CD14-positive monocyte (primary cell): ENCODE measurements around the gene SPRN. TPM values are rescaled to one million over a fixed set of nuclear protein-coding genes. Genes with fewer than 3 reads are reported as not detected.
"Not testable (repeated sequence)": the region's sequence is repeated elsewhere in the genome, so short reads cannot be mapped to it uniquely, and the experiment has no call there.

Experiments
- DNase-seq, 3 donors: peaks; one replicate each; pipeline ENCODE4 v3.0.0-alpha.2; 2011 to 2022
- H2AFZ ChIP-seq: 2 replicates; pipeline ENCODE4 v1.6.0; 2012; ENCODE audit warnings: mild to moderate bottlenecking, low read depth, low read length, inconsistent platforms; ENCODE audit not compliant: insufficient read depth, poor library complexity, severe bottlenecking
- H3K27ac ChIP-seq, 2 donors: 1 replicate in 1 of 2; 2 replicates in 1 of 2; pipeline ENCODE4 v1.5.1; 2012 to 2013; ENCODE audit warnings: low read length in 2 of 2, control low read depth in 1 of 2, inconsistent platforms in 1 of 2, low read depth in 1 of 2, mild to moderate bottlenecking in 1 of 2
- H3K27me3 ChIP-seq, 2 donors: one replicate each; pipeline versions ENCODE4 v1.6.0 to v1.6.1; 2011 to 2013; ENCODE audit warnings: low read length in 2 of 2; ENCODE audit not compliant: control insufficient read depth in 2 of 2, insufficient read depth in 2 of 2
- H3K36me3 ChIP-seq, 2 donors: replicated peaks in 1 of 2; 1 replicate in 1 of 2; 2 replicates in 1 of 2; pipeline versions ENCODE4 v1.5.1 to v1.6.1; 2012 to 2013; ENCODE audit warnings: low read length in 2 of 2, control low read depth in 1 of 2, inconsistent platforms in 1 of 2, mild to moderate bottlenecking in 1 of 2; ENCODE audit not compliant: insufficient read depth in 2 of 2, control insufficient read depth in 1 of 2
- H3K4me1 ChIP-seq, 2 donors: 1 replicate in 1 of 2; 2 replicates in 1 of 2; pipeline versions ENCODE4 v1.5.1 to v1.6.1; 2012 to 2013; ENCODE audit warnings: low read length in 2 of 2, control low read depth in 1 of 2, inconsistent platforms in 1 of 2, mild to moderate bottlenecking in 1 of 2, moderate library complexity in 1 of 2; ENCODE audit not compliant: insufficient read depth in 2 of 2, control insufficient read depth in 1 of 2
- H3K4me2 ChIP-seq: replicated peaks from 2 replicates; pipeline ENCODE3; 2012; ENCODE audit warnings: low read length, moderate library complexity, mild to moderate bottlenecking; ENCODE audit not compliant: poor library complexity, severe bottlenecking; ENCODE audit errors: extremely low read depth
- H3K4me3 ChIP-seq, 3 experiments: fragments of 200-600 bp in 1 of 3; sonication (generic) in 1 of 3; replicated peaks in 1 of 3; 1 replicate in 2 of 3; 2 replicates in 1 of 3; pipeline ENCODE4 v1.5.1; 2011 to 2013; ENCODE audit warnings: low read length in 3 of 3, mild to moderate bottlenecking in 3 of 3, control low read depth in 2 of 3, low read depth in 2 of 3, inconsistent platforms in 1 of 3, moderate library complexity in 1 of 3
- H3K79me2 ChIP-seq: 2 replicates; pipeline ENCODE4 v1.6.0; 2012; ENCODE audit warnings: mild to moderate bottlenecking, control low read depth, inconsistent platforms, low read length, moderate library complexity; ENCODE audit not compliant: insufficient read depth
- H3K9ac ChIP-seq: 2 replicates; pipeline ENCODE4 v1.6.0; 2017; ENCODE audit warnings: low read length, mild to moderate bottlenecking; ENCODE audit not compliant: insufficient read depth, poor library complexity, severe bottlenecking
- H3K9me3 ChIP-seq, 2 donors: replicated peaks in 1 of 2; 1 replicate in 1 of 2; 2 replicates in 1 of 2; pipeline versions ENCODE4 v1.5.1 to v1.6.1; 2012 to 2013; ENCODE audit warnings: low read length in 2 of 2, control low read depth in 1 of 2; ENCODE audit not compliant: control insufficient read depth in 1 of 2, insufficient read depth in 1 of 2
- H4K20me1 ChIP-seq: 2 replicates; pipeline ENCODE4 v1.6.0; 2012; ENCODE audit warnings: mild to moderate bottlenecking, low read length, control low read depth, moderate library complexity; ENCODE audit not compliant: insufficient read depth
- H3K27ac Mint-ChIP-seq, 7 donors: one replicate each; pipeline ENCODE4 v1.8.0; 2020; ENCODE audit warnings: mild to moderate bottlenecking in 7 of 7, mixed read lengths in 7 of 7, moderate library complexity in 6 of 7, inconsistent platforms in 2 of 7
- H3K27me3 Mint-ChIP-seq, 3 donors: one replicate each; pipeline ENCODE4 v1.8.0; 2021 to 2022; ENCODE audit warnings: low read depth in 3 of 3, mild to moderate bottlenecking in 3 of 3, mixed read lengths in 3 of 3, moderate library complexity in 3 of 3, inconsistent platforms in 1 of 3
- H3K36me3 Mint-ChIP-seq, 2 donors: one replicate each; pipeline ENCODE4 v1.8.0; 2020; ENCODE audit warnings: mixed read lengths in 2 of 2, inconsistent platforms in 1 of 2, mild to moderate bottlenecking in 1 of 2
- H3K4me1 Mint-ChIP-seq: one replicate; pipeline ENCODE4 v1.8.0; 2020; ENCODE audit warnings: mild to moderate bottlenecking, mixed read lengths
- H3K4me3 Mint-ChIP-seq, 2 donors: one replicate each; pipeline ENCODE4 v1.8.0; 2020; ENCODE audit warnings: mild to moderate bottlenecking in 2 of 2, mixed read lengths in 2 of 2, moderate library complexity in 1 of 2
- H3K9me3 Mint-ChIP-seq, 7 donors: one replicate each; pipeline ENCODE4 v1.8.0; 2020 to 2022; ENCODE audit warnings: mixed read lengths in 7 of 7, mild to moderate bottlenecking in 6 of 7, moderate library complexity in 6 of 7, inconsistent platforms in 2 of 7
- WGBS: methylation state at CpG from one replicate; pipeline ENCODE4 v1.1.5; 2013; ENCODE audit warnings: missing lambda C conversion rate; ENCODE audit not compliant: insufficient coverage; 5-methylcytosine and 5-hydroxymethylcytosine counted together
- intact Hi-C, 2 donors: fragments of 100-400 bp; cut with micrococcal nuclease; formaldehyde crosslinking; loops; one replicate each; pipeline versions ENCODE4 v1.15.0 to v1.15.1; 2023
- polyA plus RNA-seq, 3 donors: library from polyadenylated mRNA; depleted of rRNA in 1 of 3; unstranded in 2 of 3; stranded (reverse) in 1 of 3; fragments of 300-500 nt in 2 of 3; fragments of >200 nt in 1 of 3; fragmentation: Illumina TruSeq in 2 of 3; gene quantifications; 1 replicate in 2 of 3; 2 replicates in 1 of 3; pipeline ENCODE4 v1.2.3, GENCODE V29; 2012 to 2021
- TF ChIP-seq, protein P1 (sequence below): fragments of 200-600 bp; IDR thresholded peaks from one replicate; pipeline ENCODE4 v1.8.0; 2022; ENCODE audit warnings: antibody characterized with exemption, mild to moderate bottlenecking

Gene SPRN
- polyA plus RNA-seq, 3 donors, result not detected

GRCh38 chr10:133438711-133439273 lies 14.4 kb upstream of the SPRN start:
- H3K9ac ChIP-seq, result no peak overlapping the region
- H3K9me3 Mint-ChIP-seq, result peaks cover 0 to 4% (median 0%) of the 10 kb centered on the region in 7 donors
- 77% methylated on average over 8 of the region's 11 CpGs for WGBS

GRCh38 chr10:133432789-133433188 lies 8.4 kb upstream of the SPRN start:
- H3K4me3 ChIP-seq, H4K20me1 ChIP-seq, H3K27me3 ChIP-seq, H3K4me1 Mint-ChIP-seq, H3K27ac ChIP-seq, H3K36me3 Mint-ChIP-seq, H2AFZ ChIP-seq, H3K4me3 Mint-ChIP-seq, intact Hi-C loops, H3K4me2 ChIP-seq, H3K4me1 ChIP-seq, H3K79me2 ChIP-seq, H3K9me3 ChIP-seq, H3K9ac ChIP-seq, DNase-seq, H3K27ac Mint-ChIP-seq, H3K36me3 ChIP-seq: not testable (repeated sequence)
- WGBS, result no CpG with 5 or more reads among the region's 25 CpGs
- Mint-ChIP-seq H3K27me3 (peaks cover 13 to 19% (median 17%) of the 10 kb centered on the region in 3 donors), H3K9me3 (peaks cover 0 to 14% (median 11%) of the 10 kb centered on the region in 7 donors)

More at GRCh38 chr10:133438711-133439273, 14.4 kb upstream of the SPRN start:
- H3K9me3 ChIP-seq, result no peaks in the 10 kb centered on the region
- no peak overlapping the region for H3K4me3 ChIP-seq
- H3K79me2 ChIP-seq, result no peaks in the 10 kb centered on the region
- Mint-ChIP-seq H3K27ac (no peak overlapping the region), H3K36me3 (no peaks in the 10 kb centered on the region), H3K27me3 (peaks cover 5 to 17% (median 11%) of the 10 kb centered on the region in 3 donors), H3K4me3 (no peak overlapping the region), H3K4me1 (peaks cover 14% of the 10 kb centered on the region)
- no peaks in the 10 kb centered on the region for H4K20me1 ChIP-seq
- TF ChIP-seq, protein P1, sequence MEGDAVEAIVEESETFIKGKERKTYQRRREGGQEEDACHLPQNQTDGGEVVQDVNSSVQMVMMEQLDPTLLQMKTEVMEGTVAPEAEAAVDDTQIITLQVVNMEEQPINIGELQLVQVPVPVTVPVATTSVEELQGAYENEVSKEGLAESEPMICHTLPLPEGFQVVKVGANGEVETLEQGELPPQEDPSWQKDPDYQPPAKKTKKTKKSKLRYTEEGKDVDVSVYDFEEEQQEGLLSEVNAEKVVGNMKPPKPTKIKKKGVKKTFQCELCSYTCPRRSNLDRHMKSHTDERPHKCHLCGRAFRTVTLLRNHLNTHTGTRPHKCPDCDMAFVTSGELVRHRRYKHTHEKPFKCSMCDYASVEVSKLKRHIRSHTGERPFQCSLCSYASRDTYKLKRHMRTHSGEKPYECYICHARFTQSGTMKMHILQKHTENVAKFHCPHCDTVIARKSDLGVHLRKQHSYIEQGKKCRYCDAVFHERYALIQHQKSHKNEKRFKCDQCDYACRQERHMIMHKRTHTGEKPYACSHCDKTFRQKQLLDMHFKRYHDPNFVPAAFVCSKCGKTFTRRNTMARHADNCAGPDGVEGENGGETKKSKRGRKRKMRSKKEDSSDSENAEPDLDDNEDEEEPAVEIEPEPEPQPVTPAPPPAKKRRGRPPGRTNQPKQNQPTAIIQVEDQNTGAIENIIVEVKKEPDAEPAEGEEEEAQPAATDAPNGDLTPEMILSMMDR, result peak; percentile 38
- H3K27me3 ChIP-seq, result no peaks in the 10 kb centered on the region
- no peaks in the 10 kb centered on the region for H3K36me3 ChIP-seq
- DNase-seq, result peak in 2 of 3 donors; percentile 2 to 8
- H3K27ac ChIP-seq, result no peak overlapping the region
- no peak overlapping the region for H3K4me2 ChIP-seq
- peaks cover 8 to 13% of the 10 kb centered on the region in 2 donors for H3K4me1 ChIP-seq
- intact Hi-C loops, result no loop called here
- H2AFZ ChIP-seq, result no peak overlapping the region

- peaks cover 0 to 14% (median 11%) of the 10 kb centered on the region in 7 donors for H3K9me3 Mint-ChIP-seq
- H3K4me2 ChIP-seq, intact Hi-C loops, DNase-seq, H3K9ac ChIP-seq, H3K4me3 ChIP-seq, H3K79me2 ChIP-seq, H3K9me3 ChIP-seq, H3K4me1 Mint-ChIP-seq, H3K36me3 ChIP-seq, H3K4me1 ChIP-seq, H3K36me3 Mint-ChIP-seq, H4K20me1 ChIP-seq, H3K27me3 ChIP-seq, H2AFZ ChIP-seq, H3K27ac Mint-ChIP-seq, H3K27ac ChIP-seq, H3K4me3 Mint-ChIP-seq: not testable (repeated sequence)
- no CpG with 5 or more reads among the region's 9 CpGs for WGBS
- H3K27me3 Mint-ChIP-seq, result peaks cover 13 to 17% (median 13%) of the 10 kb centered on the region in 3 donors
These were observed 7.6 kb upstream of the SPRN start for GRCh38 chr10:133431888-133432613.

DNA sequence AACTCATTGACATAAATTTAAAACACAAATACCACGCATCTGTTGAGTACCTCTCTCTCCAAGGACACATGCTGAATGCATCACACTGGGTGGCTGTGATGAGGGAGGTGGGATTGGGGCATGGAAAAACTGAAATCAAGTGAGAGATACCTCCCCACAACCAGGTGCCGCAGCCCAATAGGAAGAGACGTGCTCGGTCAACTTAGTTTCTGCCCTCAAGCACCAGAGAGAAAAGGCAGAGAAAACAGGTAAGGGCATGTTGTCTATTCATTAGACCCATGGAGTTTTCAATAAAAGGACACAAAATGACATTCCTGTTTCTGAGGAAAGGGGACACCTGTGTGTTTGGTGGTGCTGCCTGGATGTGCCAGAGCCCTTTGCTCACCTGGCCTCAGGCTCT lies 5.1 kb upstream of the SPRN start:
- H3K4me1 ChIP-seq, H3K27me3 ChIP-seq, H3K4me3 ChIP-seq, H3K4me2 ChIP-seq, H2AFZ ChIP-seq, H3K36me3 ChIP-seq, DNase-seq, H3K79me2 ChIP-seq, H3K9me3 ChIP-seq, H3K36me3 Mint-ChIP-seq, H4K20me1 ChIP-seq, H3K4me1 Mint-ChIP-seq, H3K27ac Mint-ChIP-seq, H3K27me3 Mint-ChIP-seq, intact Hi-C loops, H3K9ac ChIP-seq, H3K4me3 Mint-ChIP-seq, H3K27ac ChIP-seq: not testable (repeated sequence)
- peaks cover 0 to 14% (median 9%) of the 10 kb centered on the region in 7 donors for H3K9me3 Mint-ChIP-seq
- no CpG with 5 or more reads among the region's 4 CpGs for WGBS
